Left ventricle myocardium inferior (tissue), 1 donor: ENCODE results near the gene UBFD1. TPM values are rescaled to one million over a fixed set of nuclear protein-coding genes. Genes with fewer than 3 reads are reported as not detected.

Experiments
- DNase-seq: peaks from one replicate; pipeline ENCODE4 v3.0.0-alpha.2; 2020
- H3K27ac ChIP-seq: fragments of 200-600 bp; replicated peaks from 2 replicates; pipeline ENCODE4 v1.8.0; 2021
- H3K27me3 ChIP-seq: fragments of 200-600 bp; 2 replicates; pipeline ENCODE4 v1.8.0; 2021; ENCODE audit warnings: low read depth
- H3K36me3 ChIP-seq: fragments of 200-600 bp; 2 replicates; pipeline ENCODE4 v1.8.0; 2021
- H3K4me1 ChIP-seq: fragments of 200-600 bp; 2 replicates; pipeline ENCODE4 v1.8.0; 2021
- H3K4me3 ChIP-seq: fragments of 200-600 bp; 2 replicates; pipeline ENCODE4 v1.8.0; 2021; ENCODE audit warnings: mild to moderate bottlenecking, moderate library complexity
- H3K9me3 ChIP-seq: fragments of 200-600 bp; replicated peaks from 2 replicates; pipeline ENCODE4 v1.8.0; 2021
- CTCF ChIP-seq: fragments of 200-600 bp; IDR thresholded peaks from 2 replicates; pipeline ENCODE4 v1.8.0; 2021; ENCODE audit warnings: antibody characterized with exemption, mild to moderate bottlenecking, borderline replicate concordance
- intact Hi-C: fragments of 100-400 bp; cut with micrococcal nuclease; formaldehyde crosslinking; loops from one replicate; pipeline ENCODE4 v1.11.0; 2022
- total RNA-seq: library from RNA; stranded (reverse); fragmentation: NEBNext Ultra II Directional; extraction: Animal tissue kit (Norgen Biotek cat#: 25700); gene quantifications from one replicate; pipeline ENCODE4 v1.2.1, GENCODE V29; 2021
- donor health status: DM: no; HTN: yes; CAD: no; lungs with severe emphysema.

The UBFD1 gene
- total RNA-seq, 1 donor from 2014 or later: 61.4 TPM

GRCh38 chr16:23521037-23521743 lies 36.3 kb upstream of the UBFD1 start:
- intact Hi-C loops: no loop called here

GRCh38 chr16:23521965-23522364 lies 35.6 kb upstream of the UBFD1 start:
- intact Hi-C loops: no loop called here
- Histone ChIP-seq H3K36me3 (peaks cover 57% of the 10 kb centered on the region), H3K9me3 (no peaks in the 10 kb centered on the region), H3K27ac (no peak overlapping the region), H3K27me3 (no peaks in the 10 kb centered on the region), H3K4me1 (peaks cover 5% of the 10 kb centered on the region), H3K4me3 (no peak overlapping the region)
- TF ChIP-seq CTCF: no peak
- DNase-seq: no peak

More at GRCh38 chr16:23521037-23521743, 36.3 kb upstream of the UBFD1 start:
- H3K4me3 ChIP-seq: no peak overlapping the region
- TF ChIP-seq CTCF: no peak
- no peak overlapping the region for H3K27ac ChIP-seq
- H3K9me3 ChIP-seq: no peaks in the 10 kb centered on the region
- no peak for DNase-seq
- H3K27me3 ChIP-seq: no peaks in the 10 kb centered on the region
- peaks cover 5% of the 10 kb centered on the region for H3K4me1 ChIP-seq
- H3K36me3 ChIP-seq: peaks cover 53% of the 10 kb centered on the region

- peaks cover 9% of the 10 kb centered on the region for H3K4me1 ChIP-seq
- no peaks in the 10 kb centered on the region for H3K27me3 ChIP-seq
- H3K36me3 ChIP-seq: peaks cover 64% of the 10 kb centered on the region
- no peak overlapping the region for H3K4me3 ChIP-seq
- no peak for TF ChIP-seq CTCF
- no peak overlapping the region for H3K27ac ChIP-seq
- no peaks in the 10 kb centered on the region for H3K9me3 ChIP-seq
- DNase-seq: no peak
- intact Hi-C loops: no loop called here
Observed at GRCh38 chr16:23523321-23523720, 34.2 kb upstream of the UBFD1 start.

GRCh38 chr16:23523876-23524385 lies 33.6 kb upstream of the UBFD1 start:
- H3K9me3 ChIP-seq: no peaks in the 10 kb centered on the region
- intact Hi-C loops: no loop called here
- H3K27me3 ChIP-seq: no peaks in the 10 kb centered on the region
- H3K27ac ChIP-seq: no peak overlapping the region
- DNase-seq: no peak
- TF ChIP-seq CTCF: no peak
- H3K4me3 ChIP-seq: no peak overlapping the region
- peaks cover 70% of the 10 kb centered on the region for H3K36me3 ChIP-seq
- peaks cover 11% of the 10 kb centered on the region for H3K4me1 ChIP-seq

GRCh38 chr16:23524886-23525285 lies 32.6 kb upstream of the UBFD1 start:
- Histone ChIP-seq H3K27ac (no peak overlapping the region), H3K4me3 (no peak overlapping the region), H3K27me3 (no peaks in the 10 kb centered on the region), H3K36me3 (peaks cover 71% of the 10 kb centered on the region), H3K9me3 (no peaks in the 10 kb centered on the region), H3K4me1 (peaks cover 12% of the 10 kb centered on the region)
- no peak for DNase-seq
- no peak for TF ChIP-seq CTCF
- intact Hi-C loops: no loop called here
